Subcutaneous abdominal adipose tissue (tissue), 5 donors: ENCODE results near the gene HBM.
A peak's percentile ranks its signal among the peaks of the same experiment; 100 is the strongest.

ENCODE experiments used
- H3K27ac ChIP-seq: one replicate; pipeline ENCODE4 v1.7.0; 2013; ENCODE audit warnings: low read depth, mild to moderate bottlenecking, inconsistent platforms, low read length, moderate library complexity
- H3K27me3 ChIP-seq, 5 donors: one replicate each; pipeline ENCODE4 v1.7.0; 2013; ENCODE audit warnings: low read length in 5 of 5, inconsistent platforms in 1 of 5; ENCODE audit not compliant: control insufficient read depth in 5 of 5, insufficient read depth in 4 of 5
- H3K36me3 ChIP-seq, 5 donors: one replicate each; pipeline ENCODE4 v1.7.0; 2013; ENCODE audit warnings: low read length in 5 of 5; ENCODE audit not compliant: control insufficient read depth in 5 of 5, insufficient read depth in 5 of 5
- H3K4me1 ChIP-seq, 5 donors: one replicate each; pipeline ENCODE4 v1.7.0; 2013; ENCODE audit warnings: low read length in 5 of 5, mild to moderate bottlenecking in 3 of 5, moderate library complexity in 1 of 5; ENCODE audit not compliant: control insufficient read depth in 5 of 5, insufficient read depth in 5 of 5
- H3K4me3 ChIP-seq, 5 donors: one replicate each; pipeline ENCODE4 v1.7.0; 2013; ENCODE audit warnings: low read length in 5 of 5, low read depth in 1 of 5
- H3K9ac ChIP-seq, 5 donors: one replicate each; pipeline ENCODE4 v1.7.0; 2013; ENCODE audit warnings: low read length in 5 of 5, mild to moderate bottlenecking in 4 of 5, moderate library complexity in 3 of 5
- H3K9me3 ChIP-seq, 5 donors: one replicate each; pipeline ENCODE4 v1.7.0; 2013; ENCODE audit warnings: low read length in 5 of 5; ENCODE audit not compliant: control insufficient read depth in 5 of 5
- donor health status: healthy.
- donor health status: healthy.
- donor health status: healthy.
- donor health status: healthy.
- donor health status: healthy.

HBM gene

GRCh38 chr16:183005-183404, 17.2 kb downstream of the HBM start:
- H3K4me1 ChIP-seq = peaks cover 0 to 21% (median 13%) of the 10 kb centered on the region in 5 donors
- peaks cover 12 to 24% (median 16%) of the 10 kb centered on the region in 5 donors for H3K27me3 ChIP-seq
- H3K9me3 ChIP-seq = no peaks in the 10 kb centered on the region
- no peak overlapping the region for H3K4me3 ChIP-seq
- peaks cover 0 to 20% (median 13%) of the 10 kb centered on the region in 5 donors for H3K36me3 ChIP-seq
- no peak overlapping the region for H3K9ac ChIP-seq
- H3K27ac ChIP-seq = no peak overlapping the region

- peaks cover 0 to 6% (median 3%) of the 10 kb centered on the region in 5 donors for H3K27me3 ChIP-seq
- no peaks in the 10 kb centered on the region for H3K9me3 ChIP-seq
- H3K9ac ChIP-seq = no peak overlapping the region
- peaks cover 0 to 16% (median 13%) of the 10 kb centered on the region in 5 donors for H3K4me1 ChIP-seq
- H3K4me3 ChIP-seq = no peak overlapping the region
- H3K27ac ChIP-seq = no peak overlapping the region
- H3K36me3 ChIP-seq = peaks cover 0 to 41% (median 33%) of the 10 kb centered on the region in 5 donors
These were observed 19.4 kb downstream of the HBM start for GRCh38 chr16:185213-185612.

GRCh38 chr16:185691-186090, 19.9 kb downstream of the HBM start:
- Histone ChIP-seq H3K27me3 (peaks cover 0 to 3% (median 0%) of the 10 kb centered on the region in 5 donors), H3K4me3 (no peak overlapping the region), H3K27ac (no peak overlapping the region), H3K4me1 (peaks cover 0 to 11% (median 9%) of the 10 kb centered on the region in 5 donors), H3K36me3 (peaks cover 0 to 46% (median 37%) of the 10 kb centered on the region in 5 donors), H3K9me3 (no peaks in the 10 kb centered on the region), H3K9ac (no peak overlapping the region)

- peaks cover 0 to 62% (median 53%) of the 10 kb centered on the region in 5 donors for H3K36me3 ChIP-seq
- H3K9ac ChIP-seq = no peak overlapping the region
- no peak overlapping the region for H3K27ac ChIP-seq
- H3K9me3 ChIP-seq = no peaks in the 10 kb centered on the region
- no peaks in the 10 kb centered on the region for H3K4me1 ChIP-seq
- H3K4me3 ChIP-seq = no peak overlapping the region
- no peaks in the 10 kb centered on the region for H3K27me3 ChIP-seq
These were observed 21.6 kb downstream of the HBM start for GRCh38 chr16:187330-187729.

- Histone ChIP-seq H3K27ac (no peak overlapping the region), H3K27me3 (no peaks in the 10 kb centered on the region), H3K9me3 (no peaks in the 10 kb centered on the region), H3K36me3 (peaks cover 0 to 75% (median 59%) of the 10 kb centered on the region in 5 donors), H3K4me3 (no peak overlapping the region), H3K9ac (peak overlapping the region in 1 of 5 donors; percentile 17), H3K4me1 (no peaks in the 10 kb centered on the region)
These were observed 22.9 kb downstream of the HBM start for GRCh38 chr16:188674-189073.

- Histone ChIP-seq H3K4me1 (no peaks in the 10 kb centered on the region), H3K27ac (no peak overlapping the region), H3K36me3 (peaks cover 2 to 84% (median 68%) of the 10 kb centered on the region in 5 donors), H3K4me3 (no peak overlapping the region), H3K27me3 (no peaks in the 10 kb centered on the region), H3K9me3 (no peaks in the 10 kb centered on the region), H3K9ac (no peak overlapping the region)
These were observed 23.9 kb downstream of the HBM start for GRCh38 chr16:189604-190186.

- Histone ChIP-seq H3K4me1 (no peaks in the 10 kb centered on the region), H3K4me3 (no peak overlapping the region), H3K9ac (no peak overlapping the region), H3K36me3 (peaks cover 4 to 95% (median 84%) of the 10 kb centered on the region in 5 donors), H3K9me3 (no peaks in the 10 kb centered on the region), H3K27ac (no peak overlapping the region), H3K27me3 (no peaks in the 10 kb centered on the region)
These were observed 26.1 kb downstream of the HBM start for GRCh38 chr16:191831-192230.

GRCh38 chr16:192686-193085, 26.9 kb downstream of the HBM start:
- no peaks in the 10 kb centered on the region for H3K9me3 ChIP-seq
- no peak overlapping the region for H3K9ac ChIP-seq
- H3K4me1 ChIP-seq = peaks cover 0 to 2% (median 0%) of the 10 kb centered on the region in 5 donors
- H3K4me3 ChIP-seq = no peak overlapping the region
- no peak overlapping the region for H3K27ac ChIP-seq
- no peaks in the 10 kb centered on the region for H3K27me3 ChIP-seq
- H3K36me3 ChIP-seq = peaks cover 4 to 97% (median 83%) of the 10 kb centered on the region in 5 donors

GRCh38 chr16:193441-193840, 27.7 kb downstream of the HBM start:
- no peaks in the 10 kb centered on the region for H3K9me3 ChIP-seq
- H3K27me3 ChIP-seq = no peaks in the 10 kb centered on the region
- H3K36me3 ChIP-seq = peaks cover 6 to 97% (median 84%) of the 10 kb centered on the region in 5 donors
- H3K4me1 ChIP-seq = peaks cover 0 to 2% (median 0%) of the 10 kb centered on the region in 5 donors
- H3K9ac ChIP-seq = no peak overlapping the region
- no peak overlapping the region for H3K27ac ChIP-seq
- no peak overlapping the region for H3K4me3 ChIP-seq

GRCh38 chr16:194516-194915, 28.7 kb downstream of the HBM start:
- Histone ChIP-seq H3K27ac (no peak overlapping the region), H3K9ac (peak overlapping the region in 1 of 5 donors; percentile 37), H3K4me1 (peaks cover 0 to 2% (median 0%) of the 10 kb centered on the region in 5 donors), H3K27me3 (no peaks in the 10 kb centered on the region), H3K9me3 (no peaks in the 10 kb centered on the region), H3K36me3 (peaks cover 6 to 97% (median 80%) of the 10 kb centered on the region in 5 donors), H3K4me3 (no peak overlapping the region)
